OCI-LY7 (cell line): ENCODE data around the gene TUBE1. TPM values are rescaled to one million over a fixed set of nuclear protein-coding genes. Genes with fewer than 3 reads are reported as not detected.
"Not testable (repeated sequence)": the region's sequence is repeated elsewhere in the genome, so short reads cannot be mapped to it uniquely, and the experiment has no call there.

Source experiments
- BruUV-seq: library from RNA; stranded (reverse); fragments of 400-500 nt; replicated peaks from 2 replicates; lab custom pipeline; 2021; lab: Mats Ljungman, UMichigan
- CTCF ChIA-PET: fragments of 300-600 bp; sonication (Branson Sonifier 250); formaldehyde crosslinking; loops from one replicate; lab custom pipeline; 2022; ENCODE audit warnings: antibody characterized with exemption; ENCODE audit not compliant: unreplicated experiment; lab: Charles Lee
- POLR2A ChIA-PET: fragments of 300-600 bp; sonication (Branson Sonifier 250); formaldehyde crosslinking; loops from one replicate; lab custom pipeline; 2022; ENCODE audit warnings: antibody characterized with exemption; lab: Charles Lee
- DNase-seq: peaks from one replicate; pipeline ENCODE4 v3.0.0-alpha.2; 2015; ENCODE audit warnings: low spot score
- H2AFZ ChIP-seq: fragments of 200-600 bp; sonication (generic), shearing (Covaris generic); 2 replicates; pipeline ENCODE4 v1.6.1; 2014; ENCODE audit warnings: mild to moderate bottlenecking, antibody characterized with exemption, low read length, moderate library complexity
- H3K27ac ChIP-seq: fragments of 200-600 bp; sonication (generic); 2 replicates; pipeline ENCODE4 v1.5.1; 2014; ENCODE audit warnings: mixed run types, low read depth, mild to moderate bottlenecking, moderate library complexity, low read length, inconsistent platforms; ENCODE audit not compliant: poor library complexity, severe bottlenecking
- H3K36me3 ChIP-seq: fragments of 200-600 bp; sonication (generic); 2 replicates; pipeline ENCODE4 v1.6.1; 2014; ENCODE audit warnings: mild to moderate bottlenecking, antibody characterized with exemption, low read length, moderate library complexity, mixed read lengths; ENCODE audit not compliant: insufficient read depth
- H3K4me1 ChIP-seq: fragments of 200-600 bp; sonication (generic); 2 replicates; pipeline ENCODE4 v1.5.1; 2014; ENCODE audit warnings: mild to moderate bottlenecking, low read length; ENCODE audit not compliant: insufficient read depth, poor library complexity, severe bottlenecking
- H3K4me2 ChIP-seq: fragments of 200-600 bp; sonication (generic); 2 replicates; pipeline ENCODE4 v1.6.1; 2014; ENCODE audit warnings: mild to moderate bottlenecking, low read length
- H3K4me3 ChIP-seq: fragments of 200-600 bp; sonication (generic); 2 replicates; pipeline ENCODE4 v1.5.1; 2014; ENCODE audit warnings: mild to moderate bottlenecking, low read depth, low read length; ENCODE audit not compliant: poor library complexity, severe bottlenecking
- H3K79me2 ChIP-seq: fragments of 200-600 bp; sonication (generic); 2 replicates; pipeline ENCODE4 v1.6.1; 2016; ENCODE audit warnings: low read depth, mild to moderate bottlenecking, low read length, moderate library complexity, mixed read lengths; ENCODE audit not compliant: insufficient read depth
- H3K9me2 ChIP-seq: fragments of 200-600 bp; sonication (generic); 2 replicates; pipeline ENCODE4 v1.6.1; 2016; ENCODE audit warnings: mild to moderate bottlenecking, low read length, mixed read lengths; ENCODE audit not compliant: insufficient read depth
- H3K9me3 ChIP-seq: fragments of 200-600 bp; sonication (generic); 2 replicates; pipeline ENCODE4 v1.6.1; 2014; ENCODE audit warnings: mild to moderate bottlenecking, mixed run types, low read length, mixed read lengths
- H4K20me1 ChIP-seq: fragments of 200-600 bp; sonication (generic); 2 replicates; pipeline ENCODE4 v1.6.1; 2014; ENCODE audit warnings: mild to moderate bottlenecking, antibody characterized with exemption, low read length, moderate library complexity, mixed read lengths; ENCODE audit not compliant: insufficient read depth
- EZH2phosphoT487 ChIP-seq: fragments of 200-600 bp; sonication (generic); IDR thresholded peaks from 2 replicates; pipeline ENCODE4 v1.6.1; 2018; ENCODE audit warnings: low read depth, borderline replicate concordance, mild to moderate bottlenecking, mixed run types, antibody characterized with exemption, low read length, moderate library complexity, mixed read lengths
- intact Hi-C: fragments of 100-400 bp; cut with micrococcal nuclease; formaldehyde crosslinking; loops from one replicate; pipeline ENCODE4 v1.10.0; 2022; ENCODE audit not compliant: unreplicated experiment
- total RNA-seq, 2 experiments: library from RNA; depleted of rRNA in 1 of 2; stranded (reverse); fragments of >200 nt in 1 of 2; shearing (Covaris generic) in 1 of 2; gene quantifications; 2 replicates each; pipeline ENCODE4 v1.2.3, GENCODE V29; 2014 to 2022
- TF ChIP-seq, protein P1 (sequence below): fragments of 200-600 bp; sonication (generic); conservative IDR thresholded peaks from 2 replicates; pipeline ENCODE4 v1.5.1; 2014; ENCODE audit warnings: mild to moderate bottlenecking, antibody characterized with exemption, low read length, moderate library complexity, mixed read lengths

Gene TUBE1
- total RNA-seq, 2 experiments from 2014 or later: 27.9 to 32.6 TPM

DNA sequence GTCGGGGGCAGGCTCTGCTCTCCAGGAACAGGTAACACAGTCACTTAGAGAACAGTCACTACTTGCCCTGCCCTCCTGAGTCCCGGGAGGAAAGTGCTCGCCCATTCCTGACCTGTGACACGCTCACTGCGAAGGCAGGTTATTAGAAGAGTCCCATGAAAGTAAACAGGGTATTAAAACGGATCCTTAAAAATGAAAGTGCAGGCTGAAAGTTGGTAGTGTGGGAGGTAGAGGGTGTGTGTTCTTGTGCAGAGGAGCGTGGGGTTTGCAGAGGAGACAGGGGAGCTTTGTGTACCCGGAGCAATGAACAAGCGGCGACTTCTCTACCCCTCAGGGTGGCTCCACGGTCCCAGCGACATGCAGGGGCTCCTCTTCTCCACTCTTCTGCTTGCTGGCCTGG lies 33.3 kb downstream of the TUBE1 start, which contains the start of gene CCN6:
Gene CCN6 (plus strand): TSS at position 104 of the 400 bp plus-strand sequence. CDS start 254 bp downstream, at position 358.
- intact Hi-C loops: no loop called here
- no peaks in the 10 kb centered on the region for H3K4me1 ChIP-seq
- no peak within 1 kb of the TSS for H3K4me3 ChIP-seq
- ChIA-PET CTCF (no interaction called here), POLR2A (interaction anchor here (0.6 kb wide), 1 partner anchor 1552 kb away, joined by 3 read pairs; no protein-coding TSS in a partner anchor)
- no peak within 1 kb of the TSS for H2AFZ ChIP-seq
- DNase-seq: no peak
- no peaks in the 10 kb centered on the region for H3K79me2 ChIP-seq
- no peaks in the 10 kb centered on the region for H3K9me3 ChIP-seq
- no peaks in the 10 kb centered on the region for H4K20me1 ChIP-seq
- no peak within 1 kb of the TSS for H3K27ac ChIP-seq
- no peaks in the 10 kb centered on the region for H3K36me3 ChIP-seq
- no peaks in the 10 kb centered on the region for H3K9me2 ChIP-seq
- no TSS peak for BruUV-seq
- TF ChIP-seq, protein P1, sequence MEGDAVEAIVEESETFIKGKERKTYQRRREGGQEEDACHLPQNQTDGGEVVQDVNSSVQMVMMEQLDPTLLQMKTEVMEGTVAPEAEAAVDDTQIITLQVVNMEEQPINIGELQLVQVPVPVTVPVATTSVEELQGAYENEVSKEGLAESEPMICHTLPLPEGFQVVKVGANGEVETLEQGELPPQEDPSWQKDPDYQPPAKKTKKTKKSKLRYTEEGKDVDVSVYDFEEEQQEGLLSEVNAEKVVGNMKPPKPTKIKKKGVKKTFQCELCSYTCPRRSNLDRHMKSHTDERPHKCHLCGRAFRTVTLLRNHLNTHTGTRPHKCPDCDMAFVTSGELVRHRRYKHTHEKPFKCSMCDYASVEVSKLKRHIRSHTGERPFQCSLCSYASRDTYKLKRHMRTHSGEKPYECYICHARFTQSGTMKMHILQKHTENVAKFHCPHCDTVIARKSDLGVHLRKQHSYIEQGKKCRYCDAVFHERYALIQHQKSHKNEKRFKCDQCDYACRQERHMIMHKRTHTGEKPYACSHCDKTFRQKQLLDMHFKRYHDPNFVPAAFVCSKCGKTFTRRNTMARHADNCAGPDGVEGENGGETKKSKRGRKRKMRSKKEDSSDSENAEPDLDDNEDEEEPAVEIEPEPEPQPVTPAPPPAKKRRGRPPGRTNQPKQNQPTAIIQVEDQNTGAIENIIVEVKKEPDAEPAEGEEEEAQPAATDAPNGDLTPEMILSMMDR: no peak
- no peak for TF ChIP-seq EZH2phosphoT487
- no peak within 1 kb of the TSS for H3K4me2 ChIP-seq

DNA sequence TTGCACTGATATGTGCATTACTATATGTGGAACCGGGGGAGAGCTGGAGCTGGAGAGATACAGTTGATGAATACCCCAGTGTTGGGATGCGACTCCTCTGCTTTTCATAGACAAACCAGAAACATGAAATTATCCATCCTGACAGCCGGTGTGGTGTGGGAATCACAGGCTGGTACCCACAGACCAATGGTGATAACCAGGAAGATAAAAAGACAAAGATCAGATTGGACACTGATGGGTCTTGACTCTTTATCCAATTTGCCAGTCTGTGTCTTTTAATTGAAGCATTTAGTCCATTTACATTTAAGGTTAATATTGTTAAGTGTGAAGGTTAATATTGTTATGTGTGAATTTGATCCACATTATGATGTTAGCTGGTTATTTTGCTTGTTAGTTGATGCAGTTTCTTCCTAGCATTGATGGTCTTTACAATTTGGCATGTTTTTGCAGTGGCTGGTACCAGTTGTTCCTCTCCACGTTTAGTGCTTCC lies 36.0 kb downstream of the TUBE1 start:
- CTCF ChIA-PET: interaction anchor here (1.5 kb wide), 1 partner anchor 77 kb away, joined by 3 read pairs; no protein-coding TSS in a partner anchor
- H2AFZ ChIP-seq, H3K36me3 ChIP-seq, H3K4me2 ChIP-seq, H3K27ac ChIP-seq, H3K9me2 ChIP-seq, H3K4me1 ChIP-seq, H4K20me1 ChIP-seq, intact Hi-C loops, H3K79me2 ChIP-seq, DNase-seq, H3K9me3 ChIP-seq, H3K4me3 ChIP-seq, BruUV-seq: not testable (repeated sequence)
- POLR2A ChIA-PET: interaction anchor here (1.0 kb wide), 1 partner anchor 289 kb away, joined by 3 read pairs; no protein-coding TSS in a partner anchor

DNA sequence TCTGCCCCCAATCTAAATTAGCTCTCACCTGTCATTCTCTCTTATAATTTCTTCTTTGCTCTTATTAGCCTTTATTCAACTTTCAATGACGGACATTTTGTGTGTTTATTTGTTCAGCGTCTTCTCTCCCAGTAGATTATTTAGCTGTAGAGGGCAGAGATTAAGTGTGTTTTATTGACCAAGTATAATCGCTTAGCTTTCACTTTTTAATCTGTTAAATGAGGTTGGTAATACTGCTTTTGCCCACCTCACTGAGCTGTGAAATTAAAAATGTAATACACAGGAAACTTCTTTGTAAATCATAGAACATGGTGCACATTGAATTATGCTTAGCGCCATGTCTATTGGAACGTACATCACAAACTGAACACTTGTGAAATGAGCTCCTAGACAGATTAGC lies 36.9 kb downstream of the TUBE1 start:
- DNase-seq: no peak
- Histone ChIP-seq H4K20me1 (no peaks in the 10 kb centered on the region), H2AFZ (no peak overlapping the region), H3K36me3 (no peaks in the 10 kb centered on the region), H3K4me3 (no peak overlapping the region), H3K9me3 (no peaks in the 10 kb centered on the region), H3K4me2 (no peak overlapping the region), H3K9me2 (no peaks in the 10 kb centered on the region), H3K27ac (no peak overlapping the region), H3K4me1 (no peaks in the 10 kb centered on the region), H3K79me2 (no peaks in the 10 kb centered on the region)
- no TSS peak for BruUV-seq
- intact Hi-C loops: no loop called here
- ChIA-PET POLR2A (interaction anchor here (0.6 to 1.4 kb wide), 4 partner anchors 10 to 445 kb away, joined by 3 to 4 read pairs (median 3); partner anchors contain the start of gene TRAF3IP2), CTCF (interaction anchor here (1.1 to 1.5 kb wide), 2 partner anchors 11 to 76 kb away, joined by 3 read pairs; no protein-coding TSS in a partner anchor)
- TF ChIP-seq, protein P1: no peak
- TF ChIP-seq EZH2phosphoT487: no peak
